HCT116 (cell line): ENCODE data around the gene IL1RAPL1. TPM values are rescaled to one million over a fixed set of nuclear protein-coding genes. Genes with fewer than 3 reads are reported as not detected.

Experiments used
- ATAC-seq: fragments of 200-7000 bp; cut with Tn5 transposase; 2 replicates; pipeline ENCODE4 v1.9.1; 2020; ENCODE audit warnings: mild to moderate bottlenecking, moderate library complexity
- BruUV-seq: library from RNA; stranded (reverse); fragments of 400-500 nt; replicated peaks from 2 replicates; lab custom pipeline; 2021; lab: Mats Ljungman, UMichigan
- CTCF ChIA-PET: fragments of 300-600 bp; sonication (Branson Sonifier 250); formaldehyde crosslinking; loops from one replicate; lab custom pipeline; 2021; ENCODE audit warnings: antibody characterized with exemption; lab: Charles Lee
- POLR2A ChIA-PET: fragments of 300-600, 350-600 bp; sonication (Branson Sonifier 250); formaldehyde crosslinking; loops from one replicate; lab custom pipeline; 2021; ENCODE audit warnings: antibody characterized with exemption; lab: Charles Lee
- RAD21 ChIA-PET, 2 experiments: fragments of 300-600 bp; sonication (Branson Sonifier 250); formaldehyde crosslinking; loops; one replicate each; lab custom pipeline; 2023; ENCODE audit warnings: low total read pairs in 2 of 2; ENCODE audit not compliant: uncharacterized antibody in 2 of 2, unreplicated experiment in 2 of 2, low non-redundant PET in 1 of 2; lab: Charles Lee
- DNase-seq: peaks from one replicate; pipeline ENCODE4 v3.0.0-alpha.2; 2010; ENCODE audit warnings: low read depth, low spot score
- H2AFZ ChIP-seq: fragments of 200-600 bp; shearing (Covaris generic), sonication (generic); 2 replicates; pipeline ENCODE4 v1.6.1; 2017; ENCODE audit warnings: low read depth, mixed run types, mixed read lengths, antibody characterized with exemption, low read length; ENCODE audit not compliant: poor library complexity, severe bottlenecking
- H3K27ac ChIP-seq: 2 replicates; pipeline ENCODE4 v1.5.1; 2012; ENCODE audit warnings: low read depth, low read length
- H3K27me3 ChIP-seq: fragments of 200-600 bp; sonication (generic); 2 replicates; pipeline ENCODE4 v1.6.1; 2016; ENCODE audit warnings: mixed run types, low read length, mixed read lengths; ENCODE audit not compliant: insufficient read depth
- H3K36me3 ChIP-seq, 2 experiments: fragments of 200-500 bp in 1 of 2; fragments of 200-600 bp in 1 of 2; sonication (Bioruptor generic) in 1 of 2; sonication (generic) in 1 of 2; 2 replicates each; pipeline versions ENCODE4 v1.5.1 to v1.6.1; 2014 to 2016; ENCODE audit warnings: low read length in 2 of 2, inconsistent platforms in 1 of 2, mixed read lengths in 1 of 2, mixed run types in 1 of 2; ENCODE audit not compliant: insufficient read depth in 2 of 2, control insufficient read depth in 1 of 2
- H3K4me1 ChIP-seq, 2 experiments: fragments of 200-600 bp in 1 of 2; sonication (generic) in 1 of 2; 2 replicates each; pipeline versions ENCODE4 v1.5.1 to v1.6.1; 2012 to 2017; ENCODE audit warnings: low read length in 2 of 2, inconsistent platforms in 1 of 2, mild to moderate bottlenecking in 1 of 2, mixed read lengths in 1 of 2, mixed run types in 1 of 2, moderate library complexity in 1 of 2; ENCODE audit not compliant: insufficient read depth in 2 of 2, control insufficient read depth in 1 of 2
- H3K4me2 ChIP-seq: fragments of 200-600 bp; sonication (generic); 2 replicates; pipeline ENCODE4 v1.6.1; 2017; ENCODE audit warnings: mixed run types, low read length, mixed read lengths
- H3K4me3 ChIP-seq, 2 experiments: fragments of 200-600 bp in 1 of 2; sonication (generic) in 1 of 2; replicated peaks in 1 of 2; 2 replicates each; pipeline ENCODE4 v1.5.1; 2011 to 2016; ENCODE audit warnings: low read length in 2 of 2, control low read depth in 1 of 2, low read depth in 1 of 2, mild to moderate bottlenecking in 1 of 2, mixed read lengths in 1 of 2, mixed run types in 1 of 2
- H3K79me2 ChIP-seq: fragments of 200-600 bp; sonication (generic); 2 replicates; pipeline ENCODE4 v1.6.1; 2017; ENCODE audit warnings: mild to moderate bottlenecking, mixed run types, low read length, moderate library complexity, mixed read lengths; ENCODE audit not compliant: insufficient read depth
- H3K9ac ChIP-seq: fragments of 200-600 bp; sonication (generic); 2 replicates; pipeline ENCODE4 v1.6.1; 2016; ENCODE audit warnings: low read length, mixed read lengths
- H3K9me2 ChIP-seq: fragments of 200-600 bp; sonication (generic), shearing (Covaris generic); 2 replicates; pipeline ENCODE4 v1.6.1; 2017; ENCODE audit warnings: mixed run types, mild to moderate bottlenecking, moderate library complexity; ENCODE audit not compliant: insufficient read depth
- H3K9me3 ChIP-seq, 2 experiments: fragments of 200-500 bp in 1 of 2; fragments of 200-600 bp in 1 of 2; sonication (Bioruptor generic) in 1 of 2; sonication (generic) in 1 of 2; 2 replicates each; pipeline ENCODE4 v1.6.1; 2014 to 2017; ENCODE audit warnings: low read length in 2 of 2, mixed read lengths in 2 of 2, inconsistent platforms in 1 of 2, low read depth in 1 of 2, mild to moderate bottlenecking in 1 of 2, mixed run types in 1 of 2, moderate library complexity in 1 of 2; ENCODE audit not compliant: control insufficient read depth in 1 of 2, insufficient read depth in 1 of 2
- H4K20me1 ChIP-seq: fragments of 200-600 bp; sonication (generic), shearing (Covaris generic); 2 replicates; pipeline ENCODE4 v1.6.1; 2017; ENCODE audit warnings: mixed run types, mild to moderate bottlenecking, moderate library complexity; ENCODE audit not compliant: insufficient read depth
- CBX3 ChIP-seq: IDR thresholded peaks from 2 replicates; pipeline ENCODE4 v1.6.1; 2012; ENCODE audit warnings: low read depth
- CTCF ChIP-seq, 3 experiments: fragments of 200-600 bp in 1 of 3; sonication (generic) in 1 of 3; IDR thresholded peaks in 2 of 3; conservative IDR thresholded peaks in 1 of 3; 2 replicates each; pipeline ENCODE4 v1.5.1; 2012 to 2017; ENCODE audit warnings: low read depth in 2 of 3, low read length in 2 of 3, antibody characterized with exemption in 1 of 3, borderline replicate concordance in 1 of 3, control low read depth in 1 of 3, mild to moderate bottlenecking in 1 of 3, mixed read lengths in 1 of 3, mixed run types in 1 of 3, moderate library complexity in 1 of 3; ENCODE audit not compliant: insufficient read depth in 1 of 3
- EZH2 ChIP-seq: fragments of 200-600 bp; sonication (generic); IDR thresholded peaks from 2 replicates; pipeline ENCODE4 v1.6.1; 2017; ENCODE audit warnings: antibody characterized with exemption, mixed run types
- FOSL1 ChIP-seq: IDR thresholded peaks from 2 replicates; pipeline ENCODE4 v1.6.1; 2012; ENCODE audit warnings: low read depth
- SRF ChIP-seq: IDR thresholded peaks from 2 replicates; pipeline ENCODE4 v1.6.1; 2012; ENCODE audit warnings: low read depth
- ZBTB33 ChIP-seq: IDR thresholded peaks from 2 replicates; pipeline ENCODE4 v1.6.1; 2011; ENCODE audit warnings: mild to moderate bottlenecking, low read length, moderate library complexity; ENCODE audit not compliant: insufficient replicate concordance; ENCODE audit errors: extremely low read depth
- intact Hi-C: fragments of 100-400 bp; cut with micrococcal nuclease; formaldehyde crosslinking; loops from 2 replicates; pipeline ENCODE4 v1.10.0; 2022
- total RNA-seq: library from RNA; stranded (reverse); gene quantifications from one replicate; pipeline ENCODE4 v1.2.1, GENCODE V29; 2021; ENCODE audit not compliant: unreplicated experiment

The IL1RAPL1 gene
- total RNA-seq, 1 experiment from 2014 or later = 2.8 TPM

- ChIA-PET CTCF (no interaction called here), RAD21 (no interaction called here), POLR2A (no interaction called here)
- TF ChIP-seq CBX3 (no peak), EZH2 (no peak), CTCF (IDR thresholded peaks at IDR 0.05 in 2 of 3, conservative IDR thresholded peaks at IDR 0.05 in 1 of 3; ENCODE audit: borderline replicate concordance in 1 of 3, insufficient read depth in 1 of 3, low read depth in 2 of 3, low read length in 2 of 3) (no peak)
- no peaks in the 10 kb centered on the region for H3K4me1 ChIP-seq
- intact Hi-C loops = no loop called here
- no peaks in the 10 kb centered on the region for H4K20me1 ChIP-seq
- H3K36me3 ChIP-seq = no peaks in the 10 kb centered on the region
- H2AFZ ChIP-seq = no peak overlapping the region
- no peak for DNase-seq
- H3K27ac ChIP-seq = no peak overlapping the region
- BruUV-seq = no TSS peak
- ATAC-seq = no peak
- no peak overlapping the region for H3K4me3 ChIP-seq
- H3K9me2 ChIP-seq = no peaks in the 10 kb centered on the region
- H3K79me2 ChIP-seq = no peaks in the 10 kb centered on the region
- no peak overlapping the region for H3K4me2 ChIP-seq
- no peaks in the 10 kb centered on the region for H3K9me3 ChIP-seq
- H3K27me3 ChIP-seq = no peaks in the 10 kb centered on the region
- H3K9ac ChIP-seq = no peak overlapping the region
These were observed 600.0 kb downstream of the IL1RAPL1 start for GRCh38 chrX:29187264-29187663.

- Histone ChIP-seq H3K4me2 (no peak overlapping the region), H3K36me3 (no peaks in the 10 kb centered on the region), H4K20me1 (no peaks in the 10 kb centered on the region), H2AFZ (no peak overlapping the region), H3K9me2 (no peaks in the 10 kb centered on the region), H3K27ac (no peak overlapping the region), H3K79me2 (no peaks in the 10 kb centered on the region), H3K4me3 (no peak overlapping the region), H3K4me1 (no peaks in the 10 kb centered on the region), H3K27me3 (no peaks in the 10 kb centered on the region), H3K9ac (no peak overlapping the region), H3K9me3 (no peaks in the 10 kb centered on the region)
- ATAC-seq = no peak
- intact Hi-C loops = no loop called here
- RAD21 ChIA-PET = no interaction called here
- CTCF ChIA-PET = no interaction called here
- BruUV-seq = no TSS peak
- TF ChIP-seq ZBTB33 (no peak), FOSL1 (no peak), SRF (no peak)
- POLR2A ChIA-PET = no interaction called here
- DNase-seq = no peak
These were observed 609.3 kb downstream of the IL1RAPL1 start for GRCh38 chrX:29196501-29196900.
